Stomach smooth muscle (tissue), 2 donors: ENCODE measurements around the gene ADGRA3.

Source experiments
- H3K27ac ChIP-seq: one replicate; pipeline ENCODE4 v1.7.0; 2013; ENCODE audit warnings: mild to moderate bottlenecking, low read length, inconsistent platforms
- H3K27me3 ChIP-seq, 2 donors: one replicate each; pipeline ENCODE4 v1.7.0; 2013; ENCODE audit warnings: low read length in 2 of 2; ENCODE audit not compliant: insufficient read depth in 2 of 2, control insufficient read depth in 1 of 2
- H3K36me3 ChIP-seq, 2 donors: one replicate each; pipeline ENCODE4 v1.7.0; 2013; ENCODE audit warnings: low read length in 2 of 2; ENCODE audit not compliant: control insufficient read depth in 2 of 2, insufficient read depth in 2 of 2
- H3K4me1 ChIP-seq: one replicate; pipeline ENCODE4 v1.7.0; 2013; ENCODE audit warnings: low read length; ENCODE audit not compliant: control insufficient read depth, insufficient read depth
- H3K4me3 ChIP-seq, 2 donors: one replicate each; pipeline ENCODE4 v1.7.0; 2013; ENCODE audit warnings: low read length in 2 of 2
- H3K9ac ChIP-seq, 2 donors: one replicate each; pipeline ENCODE4 v1.7.0; 2013; ENCODE audit warnings: low read length in 2 of 2, mild to moderate bottlenecking in 1 of 2
- H3K9me3 ChIP-seq, 2 donors: one replicate each; pipeline ENCODE4 v1.7.0; 2013; ENCODE audit warnings: low read length in 2 of 2; ENCODE audit not compliant: control insufficient read depth in 2 of 2
- donor health status: healthy.
- donor health status: Pancreatic carcinoma.

Gene ADGRA3

DNA sequence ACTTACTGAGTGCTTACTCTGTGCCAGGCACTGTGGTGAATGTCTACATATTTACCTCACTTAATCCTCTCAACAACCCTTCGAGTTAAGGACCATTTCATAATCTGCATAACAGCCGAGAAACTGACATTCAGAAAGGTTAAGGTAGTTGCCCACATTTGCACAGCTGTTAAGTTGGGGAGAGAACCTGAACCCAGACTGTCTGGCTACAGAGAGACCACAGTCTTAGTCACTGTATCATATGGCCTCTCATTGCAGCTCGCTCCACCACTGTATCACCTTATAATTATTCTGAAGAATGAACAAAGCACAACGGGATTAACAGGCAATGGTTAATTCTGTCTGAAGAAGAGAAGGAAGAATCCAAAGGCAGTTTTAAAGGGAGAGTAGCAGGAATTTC lies 98.5 kb downstream of the ADGRA3 start:
- peaks cover 2 to 4% of the 10 kb centered on the region in 2 donors for H3K36me3 ChIP-seq
- no peaks in the 10 kb centered on the region for H3K27me3 ChIP-seq

DNA sequence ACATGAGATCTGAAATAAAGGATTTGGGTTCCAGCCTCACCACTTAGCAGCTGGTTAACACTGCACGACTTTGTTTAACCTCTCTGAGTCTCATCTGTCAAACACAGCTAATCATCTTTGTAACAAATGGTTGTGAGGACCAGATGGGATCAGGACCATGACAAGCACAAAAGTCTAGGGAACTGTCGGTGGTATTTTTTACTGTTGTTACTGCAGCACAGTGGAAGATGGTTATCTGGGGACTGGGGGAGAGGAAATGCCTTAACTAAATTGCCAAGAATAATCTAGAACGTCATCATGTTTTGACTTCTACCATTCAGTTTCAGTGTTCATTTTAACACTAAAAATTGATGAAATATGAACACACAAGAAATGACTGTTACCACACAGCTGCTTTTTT lies 99.5 kb downstream of the ADGRA3 start:
- no peak overlapping the region for H3K9ac ChIP-seq
- H3K4me1 ChIP-seq, result no peaks in the 10 kb centered on the region
- no peaks in the 10 kb centered on the region for H3K9me3 ChIP-seq
- no peak overlapping the region for H3K4me3 ChIP-seq
- no peaks in the 10 kb centered on the region for H3K27me3 ChIP-seq
- no peak overlapping the region for H3K27ac ChIP-seq
- peaks cover 0 to 4% of the 10 kb centered on the region in 2 donors for H3K36me3 ChIP-seq

More for the DNA sequence above, 98.5 kb downstream of the ADGRA3 start:
- Histone ChIP-seq H3K9me3 (no peaks in the 10 kb centered on the region), H3K4me3 (no peak overlapping the region), H3K4me1 (no peaks in the 10 kb centered on the region), H3K27ac (no peak overlapping the region), H3K9ac (no peak overlapping the region)

DNA sequence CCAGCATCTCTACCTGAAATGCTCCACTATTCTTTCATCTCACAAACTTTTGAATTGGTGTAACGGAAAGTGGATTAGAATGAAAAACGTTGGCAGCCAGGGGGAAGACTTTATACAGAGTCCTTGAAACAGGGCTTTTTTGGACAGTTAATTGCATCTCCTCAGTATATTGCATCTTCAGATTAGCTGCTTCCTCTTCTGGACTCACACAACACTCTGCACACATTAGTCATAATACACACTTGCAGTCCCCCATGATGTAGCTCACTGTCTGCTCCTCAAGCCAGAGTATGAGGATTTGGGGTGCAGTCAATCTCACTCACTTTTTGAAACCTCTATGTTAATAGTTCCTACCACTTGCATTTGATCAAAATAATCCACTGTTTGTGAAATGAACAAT lies 101.0 kb downstream of the ADGRA3 start:
- Histone ChIP-seq H3K27me3 (no peaks in the 10 kb centered on the region), H3K9me3 (no peaks in the 10 kb centered on the region), H3K9ac (no peak overlapping the region), H3K4me1 (no peaks in the 10 kb centered on the region), H3K4me3 (no peak overlapping the region), H3K36me3 (peaks cover 0 to 4% of the 10 kb centered on the region in 2 donors), H3K27ac (no peak overlapping the region)

DNA sequence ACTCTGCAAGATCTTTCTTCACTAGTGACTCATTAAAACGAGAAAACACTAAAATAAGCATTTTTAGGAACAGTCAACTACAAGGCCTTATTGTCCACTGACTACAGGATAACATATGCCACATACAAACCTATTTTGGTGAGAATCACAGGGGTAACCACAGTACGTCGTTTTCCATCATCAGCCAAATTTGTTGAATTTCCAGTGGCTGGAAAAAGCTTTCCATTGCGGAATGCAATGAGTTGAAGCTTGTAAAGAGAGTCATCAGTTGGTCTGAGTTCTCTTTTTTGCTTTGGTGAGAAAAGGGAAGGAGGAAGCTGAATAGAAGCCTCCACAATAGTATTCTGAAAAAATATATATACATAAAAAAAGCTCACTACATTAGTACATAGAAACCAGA lies 102.4 kb downstream of the ADGRA3 start:
- Histone ChIP-seq H3K27ac (no peak overlapping the region), H3K9ac (no peak overlapping the region), H3K4me1 (no peaks in the 10 kb centered on the region), H3K27me3 (no peaks in the 10 kb centered on the region), H3K9me3 (no peaks in the 10 kb centered on the region), H3K4me3 (no peak overlapping the region), H3K36me3 (peaks cover 0 to 4% of the 10 kb centered on the region in 2 donors)

DNA sequence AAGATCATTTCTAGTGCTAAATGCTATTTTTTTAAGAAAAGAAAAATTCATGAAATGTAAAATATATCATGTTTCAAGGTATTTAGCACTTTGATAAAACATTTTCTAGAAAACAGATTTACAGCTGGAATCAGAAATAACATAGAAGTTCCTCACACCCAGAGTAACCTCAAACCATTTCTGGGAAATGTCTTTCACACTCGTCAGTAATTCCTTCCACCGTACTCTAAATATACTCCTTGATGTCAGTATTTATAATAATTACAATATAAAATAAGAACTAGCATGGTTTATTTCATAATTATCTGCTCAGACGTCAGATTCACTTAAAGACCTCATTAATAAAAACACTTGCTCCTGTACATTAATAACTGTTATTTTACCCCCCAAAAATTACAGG lies 103.9 kb downstream of the ADGRA3 start:
- Histone ChIP-seq H3K27ac (no peak overlapping the region), H3K9me3 (no peaks in the 10 kb centered on the region), H3K27me3 (no peaks in the 10 kb centered on the region), H3K4me1 (no peaks in the 10 kb centered on the region), H3K9ac (no peak overlapping the region), H3K4me3 (no peak overlapping the region), H3K36me3 (no peaks in the 10 kb centered on the region)

DNA sequence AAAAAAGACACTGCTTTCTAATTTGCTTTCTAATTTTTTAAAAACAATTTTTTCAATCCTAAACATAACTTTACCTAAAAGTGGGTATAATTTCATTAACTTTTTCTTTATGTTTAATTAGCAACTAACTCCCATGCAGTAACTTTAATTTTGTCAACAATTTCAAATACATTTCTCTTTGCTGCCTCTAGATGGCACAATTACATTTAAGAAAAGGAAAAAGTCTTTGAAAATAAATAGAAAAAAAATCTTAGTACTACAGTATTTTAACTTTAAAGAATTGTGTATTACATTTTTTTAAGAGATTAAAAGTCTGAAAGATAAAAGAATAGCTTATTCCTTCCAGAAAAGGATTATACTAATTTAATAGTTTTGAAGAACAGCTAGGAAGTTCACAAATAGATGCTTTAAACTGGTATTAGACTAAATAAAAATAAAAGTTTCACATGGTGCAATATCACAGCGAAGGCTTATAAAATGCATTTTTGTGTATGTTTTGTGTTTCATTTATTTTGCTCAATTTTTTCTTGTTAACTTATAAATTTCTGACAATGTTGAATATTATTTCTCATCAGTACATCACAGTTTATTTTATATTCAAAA lies 105.1 kb downstream of the ADGRA3 start:
- Histone ChIP-seq H3K4me3 (no peak overlapping the region), H3K27me3 (no peaks in the 10 kb centered on the region), H3K27ac (no peak overlapping the region), H3K9ac (no peak overlapping the region), H3K36me3 (peaks cover 0 to 3% of the 10 kb centered on the region in 2 donors), H3K9me3 (no peaks in the 10 kb centered on the region), H3K4me1 (no peaks in the 10 kb centered on the region)

DNA sequence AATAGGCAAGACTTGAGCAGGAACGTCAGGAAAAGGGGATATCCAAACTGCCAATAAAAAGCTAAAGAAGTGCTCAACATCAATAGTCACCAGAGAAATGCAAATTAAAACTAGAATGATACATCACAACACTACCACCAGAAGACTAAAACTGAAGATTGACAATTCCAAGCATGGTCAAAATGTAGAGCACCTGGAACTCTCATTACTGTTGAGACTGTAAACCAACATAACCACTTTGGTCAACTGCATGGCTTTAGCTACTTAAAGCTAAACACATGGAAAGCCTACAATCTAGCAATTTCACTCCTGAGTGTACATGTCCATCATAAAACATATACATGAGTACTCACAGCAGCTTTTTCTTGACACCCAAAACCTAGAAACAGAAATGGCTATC lies 107.4 kb downstream of the ADGRA3 start:
- H3K4me1 ChIP-seq, result no peaks in the 10 kb centered on the region
- H3K27ac ChIP-seq, result no peak overlapping the region
- H3K4me3 ChIP-seq, result no peak overlapping the region
- no peaks in the 10 kb centered on the region for H3K9me3 ChIP-seq
- no peak overlapping the region for H3K9ac ChIP-seq
- peaks cover 0 to 3% of the 10 kb centered on the region in 2 donors for H3K36me3 ChIP-seq
- no peaks in the 10 kb centered on the region for H3K27me3 ChIP-seq

DNA sequence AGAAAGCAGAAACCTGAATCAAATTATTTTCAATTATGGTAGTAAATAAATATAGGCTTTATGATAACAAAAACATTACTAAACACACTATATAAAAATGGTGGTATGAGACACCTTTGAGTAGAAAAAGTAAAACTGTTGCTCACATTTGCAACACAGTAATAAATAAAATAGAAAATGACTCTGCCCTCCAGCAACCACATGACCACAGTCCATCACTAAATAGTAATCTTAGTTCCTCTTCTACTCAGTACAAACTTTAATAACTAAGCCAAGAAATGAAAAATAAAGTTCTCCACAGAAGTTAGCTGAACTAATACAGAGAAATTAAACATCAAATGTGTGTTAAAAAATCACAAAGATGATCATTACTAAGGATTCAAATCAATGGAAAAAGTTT lies 108.5 kb downstream of the ADGRA3 start:
- Histone ChIP-seq H3K9me3 (no peaks in the 10 kb centered on the region), H3K9ac (no peak overlapping the region), H3K4me1 (no peaks in the 10 kb centered on the region), H3K4me3 (no peak overlapping the region), H3K27ac (no peak overlapping the region), H3K36me3 (peaks cover 3 to 4% of the 10 kb centered on the region in 2 donors), H3K27me3 (no peaks in the 10 kb centered on the region)

DNA sequence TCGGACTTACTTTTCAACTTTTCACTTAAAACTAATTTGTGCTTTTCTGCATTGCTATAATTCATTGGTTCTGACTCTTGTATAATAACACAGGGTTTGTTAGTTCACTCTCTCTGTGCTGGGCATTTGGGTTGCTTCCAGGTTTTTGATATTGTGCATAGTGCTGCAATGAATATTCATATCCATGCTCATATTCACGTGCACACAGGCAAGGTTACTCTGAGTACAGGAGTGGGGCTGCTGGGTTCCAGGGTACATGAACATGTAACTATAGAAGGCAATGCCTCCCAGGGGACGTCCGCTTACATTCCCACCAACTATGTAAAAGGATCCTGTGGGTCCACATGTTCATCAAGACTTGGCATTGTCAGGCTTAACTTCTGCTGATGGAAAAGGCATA lies 117.2 kb downstream of the ADGRA3 start:
- Histone ChIP-seq H3K9me3 (no peaks in the 10 kb centered on the region), H3K9ac (no peak overlapping the region), H3K36me3 (peaks cover 0 to 7% of the 10 kb centered on the region in 2 donors), H3K4me1 (no peaks in the 10 kb centered on the region), H3K27me3 (no peaks in the 10 kb centered on the region), H3K27ac (no peak overlapping the region), H3K4me3 (no peak overlapping the region)

DNA sequence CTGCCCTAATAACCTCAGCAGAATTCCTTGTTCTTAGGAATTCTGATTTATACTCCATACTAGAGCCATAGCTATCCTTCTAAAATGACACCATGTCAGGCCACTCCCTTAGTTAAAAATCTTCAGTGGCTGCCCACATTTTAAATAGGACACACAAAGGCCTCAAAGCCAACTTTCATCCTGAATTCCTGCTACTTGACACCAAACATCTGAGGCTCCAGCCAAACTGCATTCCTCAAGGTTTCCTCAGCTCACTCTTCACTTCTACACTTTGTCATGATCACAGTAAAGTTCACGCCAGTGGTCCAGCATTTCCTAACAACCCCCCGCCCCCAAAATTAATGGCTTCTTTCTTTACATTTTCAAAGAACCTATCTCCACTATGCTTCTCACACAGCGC lies 124.3 kb downstream of the ADGRA3 start:
- no peaks in the 10 kb centered on the region for H3K27me3 ChIP-seq
- peaks cover 12 to 13% of the 10 kb centered on the region in 2 donors for H3K36me3 ChIP-seq
- H3K9ac ChIP-seq, result no peak overlapping the region
- H3K4me3 ChIP-seq, result no peak overlapping the region
- no peaks in the 10 kb centered on the region for H3K9me3 ChIP-seq
- no peaks in the 10 kb centered on the region for H3K4me1 ChIP-seq
- no peak overlapping the region for H3K27ac ChIP-seq

DNA sequence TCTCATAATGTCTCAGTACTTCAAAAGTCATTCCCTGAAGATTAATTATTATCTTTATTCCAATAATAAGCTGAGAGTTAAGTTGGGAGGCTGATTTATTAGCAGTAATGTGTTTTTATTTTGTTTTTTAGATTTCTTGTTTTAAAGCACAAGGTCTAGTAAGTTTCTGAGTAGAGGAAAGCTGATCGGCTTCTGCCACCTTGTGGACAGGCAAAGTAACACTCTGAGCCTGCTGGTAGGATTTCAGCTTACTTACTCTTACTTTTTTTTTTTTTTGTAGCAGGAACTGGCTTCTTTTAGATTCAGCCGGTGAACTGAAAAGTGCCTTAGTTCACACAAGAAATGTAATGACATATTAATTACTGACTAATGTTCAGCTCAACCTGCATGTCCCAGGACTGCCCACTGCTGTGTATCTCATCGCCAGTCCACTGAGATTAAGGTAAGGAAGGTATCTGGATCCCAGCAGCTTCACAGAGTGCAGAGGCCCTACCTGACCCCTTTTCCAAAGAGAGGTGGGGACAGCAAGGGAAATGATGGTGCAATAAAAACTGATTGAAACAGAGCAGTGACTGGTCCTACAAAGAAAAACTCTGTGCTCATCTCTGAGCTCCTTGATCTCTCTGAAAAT lies 126.5 kb downstream of the ADGRA3 start:
- Histone ChIP-seq H3K9ac (no peak overlapping the region), H3K9me3 (no peaks in the 10 kb centered on the region), H3K27me3 (no peaks in the 10 kb centered on the region), H3K36me3 (peaks cover 13 to 21% of the 10 kb centered on the region in 2 donors), H3K4me3 (no peak overlapping the region), H3K4me1 (no peaks in the 10 kb centered on the region), H3K27ac (no peak overlapping the region)
